ENCODE results near the gene GRN. TPM values are rescaled to one million over a fixed set of nuclear protein-coding genes. Genes with fewer than 3 reads are reported as not detected.
A peak's percentile ranks its signal among the peaks of the same experiment; 100 is the strongest.

The GRN gene
- total and polyA plus RNA-seq, 2 of the 13 experiments (the other 11 are each of a cell fraction or from before 2014, with no cell fraction given) = 86.6 to 143 TPM

- TF ChIP-seq HNRNPUL1 (IDR thresholded peaks at IDR 0.05; ENCODE audit: low read depth, low read length) (no peak), ZNF256 (CRISPR knock-in tag; conservative IDR thresholded peaks at IDR 0.05) (no peak), ZZZ3 (CRISPR knock-in tag; IDR thresholded peaks at IDR 0.05; ENCODE audit: borderline replicate concordance) (no peak), ZGPAT (CRISPR knock-in tag; IDR thresholded peaks at IDR 0.05) (no peak), EP300 (IDR thresholded peaks at IDR 0.05; ENCODE audit: low read depth in 2 of 2, low read length in 2 of 2) (no peak), EP300 (CRISPR knock-in tag; IDR thresholded peaks at IDR 0.05; ENCODE audit: borderline replicate concordance) (no peak), GABPB1 (CRISPR knock-in tag; IDR thresholded peaks at IDR 0.05) (no peak), ZNF431 (CRISPR knock-in tag; IDR thresholded peaks at IDR 0.05; ENCODE audit: borderline replicate concordance, low read depth) (no peak), RNF219 (CRISPR knock-in tag; IDR thresholded peaks at IDR 0.05) (0 out of 2 replicates have a peak, but pooled peaks have one; percentile 2), ZFP90 (CRISPR knock-in tag; IDR thresholded peaks at IDR 0.05; ENCODE audit: borderline replicate concordance) (no peak; the same call in 1 of the 2 replicates), SIN3A (IDR thresholded peaks at IDR 0.05; ENCODE audit: borderline replicate concordance, low read depth, low read length) (no peak; the same call in 1 of the 2 replicates), MTA3 (CRISPR knock-in tag; IDR thresholded peaks at IDR 0.05) (no peak), ZNF362 (CRISPR knock-in tag; IDR thresholded peaks at IDR 0.05; ENCODE audit: borderline replicate concordance) (no peak), ZSCAN12 (CRISPR knock-in tag; IDR thresholded peaks at IDR 0.05) (no peak), ZNF460 (CRISPR knock-in tag; IDR thresholded peaks at IDR 0.05; ENCODE audit: borderline replicate concordance) (no peak), ZSCAN31 (CRISPR knock-in tag; IDR thresholded peaks at IDR 0.05; ENCODE audit: low read depth) (0 out of 2 replicates have a peak, but pooled peaks have one; percentile 20), ZNF629 (CRISPR knock-in tag; conservative IDR thresholded peaks at IDR 0.05) (no peak), DDIT3 (CRISPR knock-in tag; IDR thresholded peaks at IDR 0.05) (no peak; the same call in 1 of the 2 replicates), TCF7L2 (IDR thresholded peaks at IDR 0.05; ENCODE audit: low read depth, low read length) (no peak), REL (CRISPR knock-in tag; conservative IDR thresholded peaks at IDR 0.05) (no peak), ZFP62 (CRISPR knock-in tag; IDR thresholded peaks at IDR 0.05) (no peak), ZFY (CRISPR knock-in tag; IDR thresholded peaks at IDR 0.05) (no peak), ZNF501 (CRISPR knock-in tag; IDR thresholded peaks at IDR 0.05) (0 out of 2 replicates have a peak, but pooled peaks have one; percentile 24)
Observed at GRCh38 chr17:44345454-44346026, 438 bp downstream of the GRN start (continued).
